HCT116 (cell line): Measurements from ENCODE around the gene RRBP1. TPM values are rescaled to one million over a fixed set of nuclear protein-coding genes. Genes with fewer than 3 reads are reported as not detected.

Source experiments
- ATAC-seq: fragments of 200-7000 bp; cut with Tn5 transposase; 2 replicates; pipeline ENCODE4 v1.9.1; 2020; ENCODE audit warnings: mild to moderate bottlenecking, moderate library complexity
- BruUV-seq: library from RNA; stranded (reverse); fragments of 400-500 nt; replicated peaks from 2 replicates; lab custom pipeline; 2021; lab: Mats Ljungman, UMichigan
- CTCF ChIA-PET: fragments of 300-600 bp; sonication (Branson Sonifier 250); formaldehyde crosslinking; loops from one replicate; lab custom pipeline; 2021; ENCODE audit warnings: antibody characterized with exemption; lab: Charles Lee
- POLR2A ChIA-PET: fragments of 300-600, 350-600 bp; sonication (Branson Sonifier 250); formaldehyde crosslinking; loops from one replicate; lab custom pipeline; 2021; ENCODE audit warnings: antibody characterized with exemption; lab: Charles Lee
- RAD21 ChIA-PET, 2 experiments: fragments of 300-600 bp; sonication (Branson Sonifier 250); formaldehyde crosslinking; loops; one replicate each; lab custom pipeline; 2023; ENCODE audit warnings: low total read pairs in 2 of 2; ENCODE audit not compliant: uncharacterized antibody in 2 of 2, unreplicated experiment in 2 of 2, low non-redundant PET in 1 of 2; lab: Charles Lee
- DNase-seq: peaks from one replicate; pipeline ENCODE4 v3.0.0-alpha.2; 2010; ENCODE audit warnings: low read depth, low spot score
- H2AFZ ChIP-seq: fragments of 200-600 bp; shearing (Covaris generic), sonication (generic); 2 replicates; pipeline ENCODE4 v1.6.1; 2017; ENCODE audit warnings: low read depth, mixed run types, mixed read lengths, antibody characterized with exemption, low read length; ENCODE audit not compliant: poor library complexity, severe bottlenecking
- H3K27ac ChIP-seq: 2 replicates; pipeline ENCODE4 v1.5.1; 2012; ENCODE audit warnings: low read depth, low read length
- H3K27me3 ChIP-seq: fragments of 200-600 bp; sonication (generic); 2 replicates; pipeline ENCODE4 v1.6.1; 2016; ENCODE audit warnings: mixed run types, low read length, mixed read lengths; ENCODE audit not compliant: insufficient read depth
- H3K36me3 ChIP-seq, 2 experiments: fragments of 200-500 bp in 1 of 2; fragments of 200-600 bp in 1 of 2; sonication (Bioruptor generic) in 1 of 2; sonication (generic) in 1 of 2; 2 replicates each; pipeline versions ENCODE4 v1.5.1 to v1.6.1; 2014 to 2016; ENCODE audit warnings: low read length in 2 of 2, inconsistent platforms in 1 of 2, mixed read lengths in 1 of 2, mixed run types in 1 of 2; ENCODE audit not compliant: insufficient read depth in 2 of 2, control insufficient read depth in 1 of 2
- H3K4me1 ChIP-seq, 2 experiments: fragments of 200-600 bp in 1 of 2; sonication (generic) in 1 of 2; 2 replicates each; pipeline versions ENCODE4 v1.5.1 to v1.6.1; 2012 to 2017; ENCODE audit warnings: low read length in 2 of 2, inconsistent platforms in 1 of 2, mild to moderate bottlenecking in 1 of 2, mixed read lengths in 1 of 2, mixed run types in 1 of 2, moderate library complexity in 1 of 2; ENCODE audit not compliant: insufficient read depth in 2 of 2, control insufficient read depth in 1 of 2
- H3K4me2 ChIP-seq: fragments of 200-600 bp; sonication (generic); 2 replicates; pipeline ENCODE4 v1.6.1; 2017; ENCODE audit warnings: mixed run types, low read length, mixed read lengths
- H3K4me3 ChIP-seq, 2 experiments: fragments of 200-600 bp in 1 of 2; sonication (generic) in 1 of 2; replicated peaks in 1 of 2; 2 replicates each; pipeline ENCODE4 v1.5.1; 2011 to 2016; ENCODE audit warnings: low read length in 2 of 2, control low read depth in 1 of 2, low read depth in 1 of 2, mild to moderate bottlenecking in 1 of 2, mixed read lengths in 1 of 2, mixed run types in 1 of 2
- H3K79me2 ChIP-seq: fragments of 200-600 bp; sonication (generic); 2 replicates; pipeline ENCODE4 v1.6.1; 2017; ENCODE audit warnings: mild to moderate bottlenecking, mixed run types, low read length, moderate library complexity, mixed read lengths; ENCODE audit not compliant: insufficient read depth
- H3K9ac ChIP-seq: fragments of 200-600 bp; sonication (generic); 2 replicates; pipeline ENCODE4 v1.6.1; 2016; ENCODE audit warnings: low read length, mixed read lengths
- H3K9me2 ChIP-seq: fragments of 200-600 bp; sonication (generic), shearing (Covaris generic); 2 replicates; pipeline ENCODE4 v1.6.1; 2017; ENCODE audit warnings: mixed run types, mild to moderate bottlenecking, moderate library complexity; ENCODE audit not compliant: insufficient read depth
- H3K9me3 ChIP-seq, 2 experiments: fragments of 200-500 bp in 1 of 2; fragments of 200-600 bp in 1 of 2; sonication (Bioruptor generic) in 1 of 2; sonication (generic) in 1 of 2; 2 replicates each; pipeline ENCODE4 v1.6.1; 2014 to 2017; ENCODE audit warnings: low read length in 2 of 2, mixed read lengths in 2 of 2, inconsistent platforms in 1 of 2, low read depth in 1 of 2, mild to moderate bottlenecking in 1 of 2, mixed run types in 1 of 2, moderate library complexity in 1 of 2; ENCODE audit not compliant: control insufficient read depth in 1 of 2, insufficient read depth in 1 of 2
- H4K20me1 ChIP-seq: fragments of 200-600 bp; sonication (generic), shearing (Covaris generic); 2 replicates; pipeline ENCODE4 v1.6.1; 2017; ENCODE audit warnings: mixed run types, mild to moderate bottlenecking, moderate library complexity; ENCODE audit not compliant: insufficient read depth
- CBX3 ChIP-seq: IDR thresholded peaks from 2 replicates; pipeline ENCODE4 v1.6.1; 2012; ENCODE audit warnings: low read depth
- CEBPB ChIP-seq: IDR thresholded peaks from 2 replicates; pipeline ENCODE4 v1.6.1; 2012; ENCODE audit warnings: low read depth
- CTCF ChIP-seq, 3 experiments: fragments of 200-600 bp in 1 of 3; sonication (generic) in 1 of 3; IDR thresholded peaks in 2 of 3; conservative IDR thresholded peaks in 1 of 3; 2 replicates each; pipeline ENCODE4 v1.5.1; 2012 to 2017; ENCODE audit warnings: low read depth in 2 of 3, low read length in 2 of 3, antibody characterized with exemption in 1 of 3, borderline replicate concordance in 1 of 3, control low read depth in 1 of 3, mild to moderate bottlenecking in 1 of 3, mixed read lengths in 1 of 3, mixed run types in 1 of 3, moderate library complexity in 1 of 3; ENCODE audit not compliant: insufficient read depth in 1 of 3
- EGR1 ChIP-seq: IDR thresholded peaks from 2 replicates; pipeline ENCODE4 v1.6.1; 2012; ENCODE audit warnings: low read depth
- ELF1 ChIP-seq: IDR thresholded peaks from 2 replicates; pipeline ENCODE4 v1.6.1; 2012; ENCODE audit warnings: low read depth, borderline replicate concordance
- EZH2 ChIP-seq: fragments of 200-600 bp; sonication (generic); IDR thresholded peaks from 2 replicates; pipeline ENCODE4 v1.6.1; 2017; ENCODE audit warnings: antibody characterized with exemption, mixed run types
- EZH2phosphoT487 ChIP-seq: fragments of 200-600 bp; IDR thresholded peaks from 2 replicates; pipeline ENCODE4 v1.6.1; 2018; ENCODE audit warnings: antibody characterized with exemption, borderline replicate concordance
- FOSL1 ChIP-seq: IDR thresholded peaks from 2 replicates; pipeline ENCODE4 v1.6.1; 2012; ENCODE audit warnings: low read depth
- JUND ChIP-seq: IDR thresholded peaks from 2 replicates; pipeline ENCODE4 v1.6.1; 2012
- MAX ChIP-seq: IDR thresholded peaks from 2 replicates; pipeline ENCODE4 v1.6.1; 2012
- POLR2A ChIP-seq: IDR thresholded peaks from 2 replicates; pipeline ENCODE4 v1.7.0; 2011; ENCODE audit warnings: borderline replicate concordance; ENCODE audit not compliant: insufficient read depth, insufficient read length; ENCODE audit errors: extremely low read depth
- POLR2AphosphoS5 ChIP-seq: IDR thresholded peaks from 2 replicates; pipeline ENCODE4 v1.6.1; 2011; ENCODE audit warnings: mild to moderate bottlenecking, low read depth, low read length, moderate library complexity
- RAD21 ChIP-seq: IDR thresholded peaks from 2 replicates; pipeline ENCODE4 v1.6.1; 2012; ENCODE audit warnings: low read depth, mild to moderate bottlenecking
- SIN3A ChIP-seq: IDR thresholded peaks from 2 replicates; pipeline ENCODE4 v1.6.1; 2012; ENCODE audit warnings: low read depth
- SP1 ChIP-seq: IDR thresholded peaks from 2 replicates; pipeline ENCODE4 v1.6.1; 2012; ENCODE audit warnings: low read depth
- SRF ChIP-seq: IDR thresholded peaks from 2 replicates; pipeline ENCODE4 v1.6.1; 2012; ENCODE audit warnings: low read depth
- TCF7L2 ChIP-seq: IDR thresholded peaks from 2 replicates; pipeline ENCODE4 v1.7.0; 2011; ENCODE audit warnings: borderline replicate concordance, inconsistent platforms; ENCODE audit not compliant: insufficient read depth, insufficient read length; ENCODE audit errors: extremely low read depth
- YY1 ChIP-seq: IDR thresholded peaks from 2 replicates; pipeline ENCODE4 v1.6.1; 2011; ENCODE audit warnings: low read length, low read depth, moderate library complexity, mild to moderate bottlenecking; ENCODE audit not compliant: insufficient replicate concordance; ENCODE audit errors: extremely low read depth
- ZBTB33 ChIP-seq: IDR thresholded peaks from 2 replicates; pipeline ENCODE4 v1.6.1; 2011; ENCODE audit warnings: mild to moderate bottlenecking, low read length, moderate library complexity; ENCODE audit not compliant: insufficient replicate concordance; ENCODE audit errors: extremely low read depth
- ZFX ChIP-seq: fragments of 450-650 bp; IDR thresholded peaks from 2 replicates; pipeline ENCODE4 v1.6.1; 2017
- ZNF274 ChIP-seq: fragments of 200-500 bp; sonication (Bioruptor generic); IDR thresholded peaks from 2 replicates; pipeline ENCODE4 v1.6.1; 2014; ENCODE audit warnings: mild to moderate bottlenecking, low read depth, low read length, inconsistent platforms
- intact Hi-C: fragments of 100-400 bp; cut with micrococcal nuclease; formaldehyde crosslinking; loops from 2 replicates; pipeline ENCODE4 v1.10.0; 2022
- total RNA-seq: library from RNA; stranded (reverse); gene quantifications from one replicate; pipeline ENCODE4 v1.2.1, GENCODE V29; 2021; ENCODE audit not compliant: unreplicated experiment

The RRBP1 gene
- total RNA-seq, 1 experiment from 2014 or later: 123 TPM

GRCh38 chr20:17587824-17588223, 94.2 kb downstream of the RRBP1 start (continued):
- no peak for TF ChIP-seq JUND
- no peak for TF ChIP-seq ZNF274
- TF ChIP-seq SP1: no peak
- no peak for TF ChIP-seq FOSL1
- TF ChIP-seq ELF1: no peak
- no peak for TF ChIP-seq ZFX
- TF ChIP-seq CBX3: no peak
- no peak for TF ChIP-seq SRF
- TF ChIP-seq POLR2AphosphoS5: no peak
- no peak for TF ChIP-seq MAX
- no peak for TF ChIP-seq TCF7L2
- no peak for TF ChIP-seq SIN3A
- no peak for TF ChIP-seq EGR1
- TF ChIP-seq ZBTB33: no peak
- TF ChIP-seq, all 23 proteins: peak for 0

GRCh38 chr20:17587148-17587547, 94.9 kb downstream of the RRBP1 start:
- H2AFZ ChIP-seq: no peak overlapping the region
- no peaks in the 10 kb centered on the region for H3K9me3 ChIP-seq
- no peaks in the 10 kb centered on the region for H3K9me2 ChIP-seq
- H3K27me3 ChIP-seq: no peaks in the 10 kb centered on the region
- intact Hi-C loops: no loop called here
- no peak overlapping the region for H3K4me3 ChIP-seq
- POLR2A ChIA-PET: no interaction called here
- no peak for TF ChIP-seq JUND
- TF ChIP-seq SIN3A: no peak
- TF ChIP-seq ZNF274: no peak
- TF ChIP-seq RAD21: no peak
- no peak for TF ChIP-seq EZH2phosphoT487
- no peak for TF ChIP-seq YY1
- no peak for TF ChIP-seq ZFX
- TF ChIP-seq CBX3: no peak
- no peak for TF ChIP-seq CTCF (IDR thresholded peaks at IDR 0.05 in 2 of 3, conservative IDR thresholded peaks at IDR 0.05 in 1 of 3; ENCODE audit: borderline replicate concordance in 1 of 3, insufficient read depth in 1 of 3, low read depth in 2 of 3, low read length in 2 of 3)
- TF ChIP-seq EGR1: no peak
- TF ChIP-seq FOSL1: no peak
- no peak for TF ChIP-seq POLR2AphosphoS5
- no peak for TF ChIP-seq EZH2
- no peak for TF ChIP-seq ELF1
- no peak for TF ChIP-seq MAX
- TF ChIP-seq POLR2A: no peak
- TF ChIP-seq SP1: no peak
- no peak for TF ChIP-seq TCF7L2
- no peak for TF ChIP-seq CEBPB
- H3K79me2 ChIP-seq: peaks cover 98% of the 10 kb centered on the region
- no peaks in the 10 kb centered on the region for H3K36me3 ChIP-seq
- 0 out of 2 replicates have a peak, but pooled peaks cover 4% of the 10 kb centered on the region for H4K20me1 ChIP-seq
- RAD21 ChIA-PET: interaction anchor here in 1 of 2 experiments (0.6 kb wide), 1 partner anchor 330 kb away, joined by 4 read pairs; no protein-coding TSS in a partner anchor
- H3K4me1 ChIP-seq: peaks cover 0 to 13% of the 10 kb centered on the region in 2 experiments; a peak in 2 of 4 replicates
- DNase-seq (no peak), ATAC-seq (no peak)
- BruUV-seq: no TSS peak
- CTCF ChIA-PET: no interaction called here
- no peak overlapping the region for H3K9ac ChIP-seq
- H3K4me2 ChIP-seq: no peak overlapping the region
- no peak overlapping the region for H3K27ac ChIP-seq
